Type B pancreatic cell (in vitro differentiated cells): Measurements from ENCODE around the gene E2F4. TPM values are rescaled to one million over a fixed set of nuclear protein-coding genes. Genes with fewer than 3 reads are reported as not detected.

ENCODE experiments used
- DNase-seq: peaks from one replicate; pipeline ENCODE4 v3.0.0; 2021; ENCODE audit warnings: mixed read lengths; ENCODE audit not compliant: unreplicated experiment; ENCODE audit errors: extremely low spot score
- H3K27ac Mint-ChIP-seq: 2 replicates; pipeline ENCODE4 v1.8.0; 2021; ENCODE audit warnings: mild to moderate bottlenecking, mixed read lengths
- H3K27me3 Mint-ChIP-seq: 2 replicates; pipeline ENCODE4 v1.8.0; 2021; ENCODE audit warnings: mixed read lengths
- H3K36me3 Mint-ChIP-seq: 2 replicates; pipeline ENCODE4 v1.8.0; 2021; ENCODE audit warnings: mixed read lengths
- H3K4me1 Mint-ChIP-seq: one replicate; pipeline ENCODE4 v1.8.0; 2021; ENCODE audit warnings: mixed read lengths; ENCODE audit not compliant: unreplicated experiment
- H3K4me3 Mint-ChIP-seq: 2 replicates; pipeline ENCODE4 v1.8.0; 2021; ENCODE audit warnings: mild to moderate bottlenecking, mixed read lengths
- H3K9me3 Mint-ChIP-seq: 2 replicates; pipeline ENCODE4 v1.8.0; 2021; ENCODE audit warnings: mixed read lengths
- total RNA-seq: library from RNA; stranded (reverse); gene quantifications from 2 replicates; pipeline ENCODE4 v1.2.1, GENCODE V29; 2021; ENCODE audit warnings: low replicate concordance
- TF ChIP-seq, protein P1 (sequence below): fragments of 200-600 bp; sonication (generic); conservative IDR thresholded peaks from 2 replicates; pipeline ENCODE4 v1.5.0; 2021; ENCODE audit warnings: antibody characterized with exemption, mild to moderate bottlenecking

Gene E2F4
- total RNA-seq, 1 donor from 2014 or later, result 84.5 TPM

- no peak for DNase-seq
- no peak overlapping the region for H3K27ac Mint-ChIP-seq
- no peaks in the 10 kb centered on the region for H3K9me3 Mint-ChIP-seq
- peaks cover 9% of the 10 kb centered on the region for H3K4me1 Mint-ChIP-seq
- peaks cover 9% of the 10 kb centered on the region for H3K36me3 Mint-ChIP-seq
- H3K4me3 Mint-ChIP-seq, result no peak overlapping the region
- no peaks in the 10 kb centered on the region for H3K27me3 Mint-ChIP-seq
- TF ChIP-seq, protein P1, sequence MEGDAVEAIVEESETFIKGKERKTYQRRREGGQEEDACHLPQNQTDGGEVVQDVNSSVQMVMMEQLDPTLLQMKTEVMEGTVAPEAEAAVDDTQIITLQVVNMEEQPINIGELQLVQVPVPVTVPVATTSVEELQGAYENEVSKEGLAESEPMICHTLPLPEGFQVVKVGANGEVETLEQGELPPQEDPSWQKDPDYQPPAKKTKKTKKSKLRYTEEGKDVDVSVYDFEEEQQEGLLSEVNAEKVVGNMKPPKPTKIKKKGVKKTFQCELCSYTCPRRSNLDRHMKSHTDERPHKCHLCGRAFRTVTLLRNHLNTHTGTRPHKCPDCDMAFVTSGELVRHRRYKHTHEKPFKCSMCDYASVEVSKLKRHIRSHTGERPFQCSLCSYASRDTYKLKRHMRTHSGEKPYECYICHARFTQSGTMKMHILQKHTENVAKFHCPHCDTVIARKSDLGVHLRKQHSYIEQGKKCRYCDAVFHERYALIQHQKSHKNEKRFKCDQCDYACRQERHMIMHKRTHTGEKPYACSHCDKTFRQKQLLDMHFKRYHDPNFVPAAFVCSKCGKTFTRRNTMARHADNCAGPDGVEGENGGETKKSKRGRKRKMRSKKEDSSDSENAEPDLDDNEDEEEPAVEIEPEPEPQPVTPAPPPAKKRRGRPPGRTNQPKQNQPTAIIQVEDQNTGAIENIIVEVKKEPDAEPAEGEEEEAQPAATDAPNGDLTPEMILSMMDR, result no peak
Measured at GRCh38 chr16:67238278-67238575, 46.3 kb downstream of the E2F4 start.

- H3K9me3 Mint-ChIP-seq, result no peaks in the 10 kb centered on the region
- H3K27ac Mint-ChIP-seq, result no peak overlapping the region
- peaks cover 9% of the 10 kb centered on the region for H3K36me3 Mint-ChIP-seq
Measured at GRCh38 chr16:67238806-67239470, 47.0 kb downstream of the E2F4 start.

GRCh38 chr16:67240506-67240905, 48.6 kb downstream of the E2F4 start:
- Mint-ChIP-seq H3K27ac (no peak overlapping the region), H3K36me3 (peaks cover 9% of the 10 kb centered on the region), H3K4me1 (peaks cover 9% of the 10 kb centered on the region), H3K9me3 (no peaks in the 10 kb centered on the region), H3K27me3 (no peaks in the 10 kb centered on the region), H3K4me3 (no peak overlapping the region)
- TF ChIP-seq, protein P1, result no peak
- no peak for DNase-seq

More at GRCh38 chr16:67238806-67239470, 47.0 kb downstream of the E2F4 start:
- H3K27me3 Mint-ChIP-seq, result no peaks in the 10 kb centered on the region
- no peak overlapping the region for H3K4me3 Mint-ChIP-seq
- TF ChIP-seq, protein P1, result no peak
- peaks cover 9% of the 10 kb centered on the region for H3K4me1 Mint-ChIP-seq
- no peak for DNase-seq

- DNase-seq, result no peak
- H3K27me3 Mint-ChIP-seq, result no peaks in the 10 kb centered on the region
- TF ChIP-seq, protein P1, result no peak
- peak overlapping the region; percentile 52 for H3K4me3 Mint-ChIP-seq
- peak overlapping the region; percentile 97 for H3K27ac Mint-ChIP-seq
- H3K36me3 Mint-ChIP-seq, result peaks cover 6% of the 10 kb centered on the region
- no peaks in the 10 kb centered on the region for H3K9me3 Mint-ChIP-seq
- H3K4me1 Mint-ChIP-seq, result peaks cover 9% of the 10 kb centered on the region
Measured at GRCh38 chr16:67241008-67241900, 49.3 kb downstream of the E2F4 start.

GRCh38 chr16:67242138-67242730, 50.3 kb downstream of the E2F4 start:
- peak overlapping the region; percentile 97 for H3K27ac Mint-ChIP-seq
- peaks cover 9% of the 10 kb centered on the region for H3K4me1 Mint-ChIP-seq
- no peaks in the 10 kb centered on the region for H3K9me3 Mint-ChIP-seq
- no peak for DNase-seq
- TF ChIP-seq, protein P1, result no peak
- H3K27me3 Mint-ChIP-seq, result no peaks in the 10 kb centered on the region
- H3K4me3 Mint-ChIP-seq, result no peak overlapping the region
- peaks cover 2% of the 10 kb centered on the region for H3K36me3 Mint-ChIP-seq
